RPMI8226 (cell line): ENCODE data around the gene RHOA.
"Not testable (repeated sequence)": the region's sequence is repeated elsewhere in the genome, so short reads cannot be mapped to it uniquely, and the experiment has no call there.

Source experiments
- DNase-seq: peaks from one replicate; pipeline ENCODE4 v3.0.0-alpha.2; 2015

Gene RHOA

DNA sequence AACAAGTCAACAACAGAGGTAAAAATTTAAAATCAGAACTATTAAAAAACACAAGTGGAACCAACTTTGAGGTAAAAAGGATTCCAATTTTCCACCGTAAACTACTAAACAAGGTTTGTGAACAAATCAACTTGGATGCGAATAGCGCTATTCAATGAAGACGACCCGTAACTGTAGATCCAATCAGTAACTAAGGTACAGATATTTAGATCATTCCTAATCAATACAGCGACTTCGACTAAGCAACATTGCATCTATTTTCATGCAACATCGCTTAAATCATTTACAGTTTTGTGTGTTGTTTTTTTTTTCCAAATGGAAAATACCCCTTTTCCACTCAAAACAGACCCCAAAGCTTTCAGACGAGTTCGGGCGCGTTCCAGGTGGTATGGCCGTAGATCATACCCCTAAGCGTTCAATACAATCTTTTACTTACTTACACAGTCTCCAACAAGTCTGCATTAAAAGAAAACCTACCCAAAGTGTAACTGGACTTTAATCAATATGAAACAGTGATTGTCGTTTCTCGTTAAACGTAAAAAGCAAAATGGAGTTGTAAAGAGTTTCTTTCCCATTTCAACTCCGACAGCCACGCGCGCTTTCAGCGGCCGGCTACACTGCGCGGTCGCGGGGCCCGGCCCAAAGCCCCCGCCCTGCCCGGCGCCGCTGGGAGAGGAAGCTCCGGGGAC lies 786 bp downstream of the RHOA start:
- no peak for DNase-seq

DNA sequence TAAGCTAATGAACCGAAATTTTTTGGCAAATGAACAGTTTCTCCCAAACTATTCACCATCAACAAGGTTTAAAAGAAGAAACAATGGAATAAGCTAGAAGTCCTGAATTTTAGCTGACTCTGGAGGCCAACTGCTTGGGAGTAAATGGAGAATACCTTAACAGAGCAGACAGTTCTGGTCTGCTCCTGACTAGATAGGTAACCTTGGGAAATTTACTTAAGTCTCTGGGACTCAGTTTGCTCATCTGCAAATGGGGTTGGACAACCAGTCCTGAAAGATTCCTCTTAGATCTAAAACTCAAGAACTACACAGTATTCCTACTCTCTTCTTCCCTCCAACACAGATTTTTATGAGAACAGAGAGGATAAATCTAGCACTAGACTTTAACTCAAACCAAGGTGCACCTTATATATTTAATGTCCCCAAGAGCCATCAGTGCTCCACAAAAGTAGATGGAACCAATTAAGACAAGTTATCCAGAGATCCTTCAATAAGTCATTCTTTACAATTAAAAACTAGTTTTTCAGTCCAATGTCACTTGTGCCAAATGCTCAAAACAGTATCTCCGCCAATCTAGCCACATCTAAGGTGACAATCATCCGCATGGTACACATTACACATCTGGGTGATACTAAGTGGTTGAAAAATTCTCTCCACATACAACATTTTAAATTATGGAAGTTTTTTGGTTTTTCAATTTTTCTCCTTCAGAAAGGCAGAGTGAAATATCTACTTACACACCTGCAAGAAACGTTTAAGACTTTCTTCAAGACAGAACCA lies 1.5 kb downstream of the RHOA start:
- DNase-seq: no peak

GRCh38 chr3:49406571-49407565 lies 4.9 kb downstream of the RHOA start:
- no peak for DNase-seq

- DNase-seq: not testable (repeated sequence)
Observed at GRCh38 chr3:49405570-49405969, 6.2 kb downstream of the RHOA start.

DNA sequence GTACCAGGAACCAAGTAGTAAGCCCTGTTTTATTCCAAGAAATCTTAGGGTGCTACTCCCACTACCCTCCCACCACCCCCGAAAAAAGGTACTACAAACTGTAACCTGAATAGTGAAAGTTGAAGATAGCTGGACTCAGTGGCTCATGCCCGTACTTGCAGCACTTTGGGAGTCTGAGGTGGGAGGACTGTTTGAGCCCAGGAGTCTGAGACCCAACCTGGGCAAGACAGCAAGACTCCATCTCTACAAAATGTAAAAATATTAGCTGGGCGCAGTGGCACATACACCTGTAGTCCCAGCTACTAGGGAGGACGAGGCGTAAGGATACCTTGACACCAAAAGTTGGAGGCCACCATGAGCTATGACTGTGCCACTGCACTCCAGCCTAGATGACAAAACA lies 7.9 kb downstream of the RHOA start:
- no peak for DNase-seq

- no peak for DNase-seq
Observed at GRCh38 chr3:49401766-49402165, 10.0 kb downstream of the RHOA start.

DNA sequence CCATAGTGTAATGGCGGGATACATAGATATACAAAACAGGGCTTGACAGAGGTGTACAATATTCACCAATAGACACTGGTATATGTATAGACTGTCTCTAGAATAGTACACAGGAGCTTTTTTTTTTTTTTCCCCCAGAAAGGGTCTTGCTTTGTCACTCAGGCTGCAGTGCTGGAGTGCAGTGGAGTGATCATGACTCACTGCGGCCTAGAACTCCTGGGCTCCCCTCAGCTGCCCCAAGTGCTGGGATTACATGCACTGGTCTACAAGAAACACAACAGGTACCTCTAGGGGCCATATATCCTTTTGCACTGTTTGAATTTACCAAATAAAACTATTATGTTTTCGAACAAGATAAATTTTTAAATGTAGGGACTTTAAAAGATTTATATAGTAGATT lies 12.3 kb downstream of the RHOA start:
- DNase-seq: no peak

DNA sequence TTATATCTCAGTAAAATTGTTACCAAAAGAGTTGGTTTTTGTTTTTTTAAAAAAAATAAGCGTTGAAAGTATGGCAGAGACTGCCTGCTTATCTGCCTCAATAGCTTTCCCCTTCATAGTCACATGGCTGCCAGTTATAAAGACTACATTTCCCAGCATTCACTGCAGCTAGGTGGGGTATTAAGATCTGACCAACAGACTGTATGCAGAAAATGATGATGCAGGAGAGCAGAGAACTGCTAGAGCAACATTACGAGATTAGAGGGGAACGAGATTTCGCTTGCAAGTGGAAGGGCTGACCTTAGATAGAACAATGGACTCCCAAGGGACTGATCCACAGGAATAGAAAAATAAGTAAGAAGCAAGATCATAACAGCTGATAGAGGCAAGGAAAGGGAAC lies 14.3 kb downstream of the RHOA start:
- no peak for DNase-seq

- not testable (repeated sequence) for DNase-seq
Observed at GRCh38 chr3:49391310-49391709, 20.5 kb downstream of the RHOA start.

DNA sequence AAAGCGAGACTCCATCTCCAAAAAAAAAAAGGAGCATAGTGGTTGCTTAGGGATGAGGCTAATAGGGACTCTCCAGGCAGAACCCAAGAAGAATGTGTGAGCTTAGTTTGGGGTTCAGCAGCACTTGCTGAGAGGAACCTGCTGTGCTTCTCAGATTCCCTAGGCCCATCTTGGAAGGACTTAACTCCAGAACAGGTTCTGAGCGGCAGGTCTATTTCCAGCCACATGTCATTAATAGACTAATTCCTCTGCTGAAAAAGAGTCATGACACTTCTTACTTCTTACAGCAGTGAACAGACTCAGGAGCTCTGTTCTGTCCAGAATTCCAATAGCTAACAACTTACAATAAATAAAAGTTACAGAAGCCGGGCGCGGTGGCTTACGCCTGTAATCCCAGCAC lies 22.5 kb downstream of the RHOA start:
- DNase-seq: no peak

- no peak for DNase-seq
Observed at GRCh38 chr3:49388289-49388820, 23.4 kb downstream of the RHOA start.

- DNase-seq: no peak
Observed at GRCh38 chr3:49387721-49388120, 24.1 kb downstream of the RHOA start.

DNA sequence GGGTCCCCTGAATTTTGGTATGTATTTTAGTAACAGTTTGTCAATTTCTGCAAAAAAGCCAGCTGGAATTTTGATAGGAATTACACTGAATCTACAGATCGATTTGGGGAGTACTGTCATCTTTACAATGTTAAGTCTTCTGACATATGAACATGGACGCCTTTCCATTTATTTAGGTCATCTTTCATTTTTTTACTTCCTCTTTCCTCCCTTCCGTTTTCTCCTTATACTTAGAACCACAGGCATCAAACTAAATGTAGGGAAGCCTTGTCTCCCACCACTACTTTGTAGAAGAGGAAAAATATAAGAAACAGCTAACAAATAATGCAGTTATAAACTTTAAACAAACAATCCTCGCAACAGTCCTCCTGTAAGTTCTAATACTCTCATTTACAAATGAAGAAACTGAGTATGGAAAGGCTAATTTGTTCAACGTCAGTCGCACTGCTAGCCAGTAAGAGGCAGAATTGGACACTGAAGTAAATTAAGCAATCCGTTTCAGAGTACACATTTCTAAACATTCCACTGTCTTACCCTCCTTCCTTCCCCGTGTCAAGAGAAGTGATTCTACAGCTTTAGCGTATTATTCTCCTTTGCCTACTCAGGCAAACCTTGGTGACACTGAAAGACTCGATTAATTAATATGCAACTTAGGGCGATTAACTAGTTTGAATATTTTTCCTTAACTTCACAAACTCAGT lies 25.6 kb downstream of the RHOA start:
- no peak for DNase-seq

DNA sequence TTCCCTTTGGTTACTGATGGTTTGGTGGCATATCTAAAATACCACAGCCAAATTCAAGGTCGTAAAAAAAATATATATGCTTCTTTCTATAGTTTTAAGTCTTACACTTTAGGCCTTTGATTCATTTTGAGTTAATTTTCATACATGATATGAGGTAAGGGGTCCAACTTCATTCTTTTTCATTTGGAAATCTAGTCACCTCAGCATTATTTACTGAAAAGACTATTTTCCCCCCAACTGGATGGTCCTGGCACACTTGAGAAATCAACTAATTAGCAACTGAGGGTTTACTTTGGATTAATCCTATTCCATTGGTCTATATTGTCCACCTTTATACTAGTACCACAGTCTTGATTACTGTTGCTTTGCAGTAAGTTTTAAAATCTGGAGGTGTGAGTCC lies 26.2 kb downstream of the RHOA start:
- no peak for DNase-seq

DNA sequence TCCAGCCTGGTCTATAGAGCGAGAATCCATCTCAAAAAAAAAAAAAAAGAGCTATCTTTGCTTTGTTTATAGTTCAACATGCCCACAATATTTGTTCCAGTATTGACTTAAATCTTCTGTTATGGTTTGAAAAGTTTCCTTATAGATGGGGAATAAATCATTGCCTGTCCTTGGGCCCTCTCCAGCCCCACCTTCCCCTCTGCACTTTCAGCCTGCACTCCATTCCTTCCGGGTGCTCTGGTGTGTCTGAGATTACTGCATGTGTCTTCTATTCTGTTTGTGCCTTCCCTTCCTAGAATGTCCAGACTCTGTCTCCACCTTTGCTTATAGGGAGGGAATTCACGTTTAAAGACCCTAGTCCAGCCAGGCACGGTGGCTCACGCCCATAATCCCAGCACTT lies 28.4 kb downstream of the RHOA start:
- no peak for DNase-seq

DNA sequence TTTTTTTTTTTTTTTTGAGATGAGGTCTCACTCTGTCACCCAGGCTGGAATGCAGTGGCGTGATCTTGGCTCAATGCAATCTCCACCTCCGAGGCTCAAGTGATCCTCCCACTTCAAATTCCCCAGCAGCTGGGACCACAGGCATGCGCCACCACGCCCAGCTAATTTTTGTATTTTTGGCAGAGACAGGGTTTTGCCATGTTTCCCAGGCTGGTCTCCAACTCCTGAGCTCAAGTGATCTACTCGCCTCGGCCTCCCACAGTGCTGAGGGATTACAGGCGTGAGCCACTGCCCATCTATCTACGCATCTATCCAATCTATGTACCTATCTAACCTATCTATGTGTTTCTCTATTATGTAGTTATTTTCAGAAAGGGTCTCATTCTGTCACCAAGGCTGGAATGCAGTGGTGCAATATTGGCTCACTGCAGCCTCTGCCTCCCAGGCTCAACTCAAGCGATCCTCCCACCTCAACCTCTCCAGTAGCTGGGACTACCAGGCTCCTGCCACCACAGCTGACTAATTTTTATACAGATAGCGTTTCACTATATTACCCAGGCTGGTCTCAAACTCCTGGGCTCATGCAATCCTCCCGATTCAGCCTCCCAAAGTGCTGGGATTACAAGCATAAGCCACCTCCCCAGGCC lies 33.4 kb downstream of the RHOA start:
- no peak for DNase-seq

- DNase-seq: no peak
Observed at GRCh38 chr3:49377483-49377882, 34.3 kb downstream of the RHOA start.

GRCh38 chr3:49371946-49372345 lies 39.8 kb downstream of the RHOA start:
- DNase-seq: no peak

- no peak for DNase-seq
Observed at GRCh38 chr3:49370585-49371290, 41.0 kb downstream of the RHOA start.

DNA sequence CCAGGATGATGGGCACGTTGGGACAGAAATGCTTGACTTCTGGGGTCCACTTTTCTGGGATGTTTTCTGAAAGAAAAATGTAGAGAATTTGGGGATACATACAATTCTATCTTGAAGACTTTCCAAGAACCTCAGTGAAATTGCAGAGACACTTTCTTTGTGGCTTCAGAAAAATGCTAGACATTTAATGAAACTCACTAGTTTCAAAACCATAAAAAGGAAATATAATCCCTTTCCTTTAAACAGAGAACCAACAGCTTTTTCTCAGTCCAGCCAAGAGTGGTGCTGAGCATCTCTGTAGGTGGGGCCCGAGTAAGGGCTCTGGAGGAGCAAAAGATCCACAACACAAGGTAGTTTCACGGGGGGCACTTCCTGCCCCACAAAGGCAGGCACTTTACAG lies 49.2 kb downstream of the RHOA start:
- DNase-seq: no peak

DNA sequence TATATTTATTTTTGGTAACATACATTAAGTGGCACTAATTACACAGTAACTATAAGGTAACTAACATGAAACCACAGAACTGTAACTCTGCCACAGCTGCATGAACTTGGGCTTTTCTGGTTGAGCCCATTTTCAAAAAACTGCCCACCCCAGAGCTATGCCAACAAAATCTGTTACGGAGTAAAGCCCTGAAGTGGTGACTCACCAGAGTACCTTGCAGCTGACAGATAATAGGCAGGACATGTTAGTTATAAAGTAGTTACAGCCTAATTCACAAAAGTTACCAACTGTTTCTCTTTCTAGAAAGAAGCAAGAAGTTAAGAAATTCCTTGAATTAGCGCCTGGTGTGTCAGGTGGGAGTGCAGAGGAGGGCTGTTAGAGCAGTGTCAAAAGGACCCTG lies 52.2 kb downstream of the RHOA start:
- no peak for DNase-seq
